GM23248 (cell line): Measurements from ENCODE around the gene SUCNR1. TPM values are rescaled to one million over a fixed set of nuclear protein-coding genes. Genes with fewer than 3 reads are reported as not detected.

Experiments used
- DNase-seq: peaks from one replicate; pipeline ENCODE4 v3.0.0-alpha.2; 2015
- H2AFZ ChIP-seq: fragments of 200-600 bp; sonication (generic); 2 replicates; pipeline ENCODE4 v1.6.1; 2016; ENCODE audit warnings: antibody characterized with exemption
- H3F3A ChIP-seq: fragments of 200-600 bp; sonication (generic); 2 replicates; pipeline ENCODE4 v1.6.1; 2016; ENCODE audit warnings: mild to moderate bottlenecking, antibody characterized with exemption, mixed run types; ENCODE audit not compliant: insufficient read depth
- H3K27ac ChIP-seq: fragments of 200-600 bp; sonication (generic); 2 replicates; pipeline ENCODE4 v1.5.1; 2016; ENCODE audit warnings: mild to moderate bottlenecking
- H3K27me3 ChIP-seq: fragments of 200-600 bp; sonication (generic); replicated peaks from 2 replicates; pipeline ENCODE4 v1.6.1; 2016; ENCODE audit warnings: mild to moderate bottlenecking; ENCODE audit not compliant: insufficient read depth
- H3K36me3 ChIP-seq: fragments of 200-600 bp; sonication (generic); 2 replicates; pipeline ENCODE4 v1.6.1; 2016; ENCODE audit warnings: low read depth, mild to moderate bottlenecking
- H3K4me1 ChIP-seq: fragments of 200-600 bp; sonication (generic); 2 replicates; pipeline ENCODE4 v1.6.1; 2016; ENCODE audit warnings: mild to moderate bottlenecking; ENCODE audit not compliant: insufficient read depth
- H3K4me2 ChIP-seq: fragments of 200-600 bp; sonication (generic); one replicate; pipeline ENCODE4 v1.6.1; 2016; ENCODE audit warnings: mild to moderate bottlenecking; ENCODE audit not compliant: unreplicated experiment
- H3K4me3 ChIP-seq: fragments of 200-600 bp; sonication (generic); 2 replicates; pipeline ENCODE4 v1.5.1; 2016; ENCODE audit warnings: mild to moderate bottlenecking
- H3K79me2 ChIP-seq: fragments of 200-600 bp; sonication (generic); 2 replicates; pipeline ENCODE4 v1.6.1; 2016; ENCODE audit warnings: mild to moderate bottlenecking; ENCODE audit not compliant: insufficient read depth
- H3K9ac ChIP-seq: fragments of 200-600 bp; sonication (generic); 2 replicates; pipeline ENCODE4 v1.6.1; 2016; ENCODE audit warnings: mild to moderate bottlenecking
- H3K9me2 ChIP-seq: fragments of 200-600 bp; sonication (generic); 2 replicates; pipeline ENCODE4 v1.6.1; 2016; ENCODE audit warnings: mixed run types, mild to moderate bottlenecking, moderate library complexity; ENCODE audit not compliant: insufficient read depth
- H3K9me3 ChIP-seq: fragments of 200-600 bp; sonication (generic); one replicate; pipeline ENCODE4 v1.6.1; 2017; ENCODE audit warnings: low read depth
- H4K20me1 ChIP-seq: fragments of 200-600 bp; sonication (generic); 2 replicates; pipeline ENCODE4 v1.6.0; 2016; ENCODE audit not compliant: insufficient read depth
- EZH2 ChIP-seq: fragments of 200-600 bp; sonication (generic); IDR thresholded peaks from 2 replicates; pipeline ENCODE4 v1.6.1; 2018; ENCODE audit warnings: antibody characterized with exemption, mild to moderate bottlenecking; ENCODE audit not compliant: insufficient read depth, poor library complexity, severe bottlenecking
- EZH2phosphoT487 ChIP-seq: fragments of 200-600 bp; sonication (generic); IDR thresholded peaks from 2 replicates; pipeline ENCODE4 v1.6.1; 2018; ENCODE audit warnings: antibody characterized with exemption, moderate library complexity, mild to moderate bottlenecking, low read depth; ENCODE audit not compliant: insufficient read depth
- WGBS, 2 experiments: methylation state at CpG; one replicate each; pipeline ENCODE4 v1.1.6; 2015 to 2017; ENCODE audit warnings: low lambda C conversion rate in 2 of 2, low coverage in 1 of 2; ENCODE audit errors: missing lambda C conversion rate in 2 of 2; 5-methylcytosine and 5-hydroxymethylcytosine counted together
- in situ Hi-C: fragments of 300-500 bp; cut with MboI; formaldehyde crosslinking; loops from 2 replicates; pipeline ENCODE4 v1.15.0; 2020
- polyA plus RNA-seq: library from polyadenylated mRNA; unstranded; fragments of >200 nt; fragmentation: Nextera tagmentation; extraction: Ambion mirVana; gene quantifications from 2 replicates; pipeline ENCODE4 v1.2.1, GENCODE V29; 2016
- total RNA-seq: library from RNA; depleted of rRNA; stranded (reverse); fragments of >200 nt; shearing (Covaris generic); gene quantifications from 2 replicates; pipeline ENCODE4 v1.2.3, GENCODE V29; 2014

Gene SUCNR1
- total and polyA plus RNA-seq, 2 experiments from 2014 or later: not detected

GRCh38 chr3:151864423-151865101 lies 8.9 kb upstream of the SUCNR1 start:
- Histone ChIP-seq H3K27me3 (no peaks in the 10 kb centered on the region), H3K79me2 (no peaks in the 10 kb centered on the region), H3K27ac (peak overlapping the region; percentile 50), H2AFZ (no peak overlapping the region), H3K4me1 (peaks cover 36% of the 10 kb centered on the region), H3K4me3 (no peak overlapping the region), H3F3A (peaks cover 22% of the 10 kb centered on the region), H3K9me3 (no peaks in the 10 kb centered on the region), H4K20me1 (no peaks in the 10 kb centered on the region), H3K9me2 (no peaks in the 10 kb centered on the region), H3K9ac (no peak overlapping the region), H3K36me3 (no peaks in the 10 kb centered on the region), H3K4me2 (peak overlapping the region; percentile 71)
- DNase-seq: peak; percentile 76
- in situ Hi-C loops: no loop called here
- 6 to 11% methylated on average over 4 of the region's 4 CpGs for WGBS, 2 experiments
- TF ChIP-seq EZH2phosphoT487: no peak
- no peak for TF ChIP-seq EZH2

- Histone ChIP-seq H3K36me3 (no peaks in the 10 kb centered on the region), H3K4me3 (no peak overlapping the region), H3K27me3 (no peaks in the 10 kb centered on the region), H3K79me2 (no peaks in the 10 kb centered on the region), H3K9me2 (no peaks in the 10 kb centered on the region), H2AFZ (peak overlapping the region; percentile 91), H3K9ac (no peak overlapping the region; the same call in 1 of the 2 replicates), H3K4me2 (peak overlapping the region; percentile 47), H3F3A (peaks cover 22% of the 10 kb centered on the region), H4K20me1 (no peaks in the 10 kb centered on the region), H3K9me3 (no peaks in the 10 kb centered on the region), H3K27ac (no peak overlapping the region), H3K4me1 (peaks cover 36% of the 10 kb centered on the region)
- WGBS, 2 experiments: 37 to 40% methylated on average over 4 of the region's 4 CpGs
- in situ Hi-C loops: no loop called here
- TF ChIP-seq EZH2phosphoT487: no peak
- no peak for TF ChIP-seq EZH2
- no peak for DNase-seq
Measured at GRCh38 chr3:151866711-151867410, 6.6 kb upstream of the SUCNR1 start.

- Histone ChIP-seq H3K4me2 (no peak overlapping the region), H3K9ac (no peak overlapping the region), H3K9me2 (no peaks in the 10 kb centered on the region), H3F3A (peaks cover 20% of the 10 kb centered on the region), H4K20me1 (no peaks in the 10 kb centered on the region), H3K27me3 (no peaks in the 10 kb centered on the region), H3K27ac (no peak overlapping the region), H3K79me2 (no peaks in the 10 kb centered on the region), H3K4me3 (no peak overlapping the region), H3K9me3 (no peaks in the 10 kb centered on the region), H3K4me1 (peaks cover 35% of the 10 kb centered on the region), H2AFZ (no peak overlapping the region), H3K36me3 (no peaks in the 10 kb centered on the region)
- WGBS, 2 experiments: 94 to 98% methylated on average over 1 of the region's 1 CpG
- no peak for DNase-seq
- in situ Hi-C loops: no loop called here
- no peak for TF ChIP-seq EZH2phosphoT487
- no peak for TF ChIP-seq EZH2
Measured at GRCh38 chr3:151867666-151868065, 5.8 kb upstream of the SUCNR1 start.

DNA sequence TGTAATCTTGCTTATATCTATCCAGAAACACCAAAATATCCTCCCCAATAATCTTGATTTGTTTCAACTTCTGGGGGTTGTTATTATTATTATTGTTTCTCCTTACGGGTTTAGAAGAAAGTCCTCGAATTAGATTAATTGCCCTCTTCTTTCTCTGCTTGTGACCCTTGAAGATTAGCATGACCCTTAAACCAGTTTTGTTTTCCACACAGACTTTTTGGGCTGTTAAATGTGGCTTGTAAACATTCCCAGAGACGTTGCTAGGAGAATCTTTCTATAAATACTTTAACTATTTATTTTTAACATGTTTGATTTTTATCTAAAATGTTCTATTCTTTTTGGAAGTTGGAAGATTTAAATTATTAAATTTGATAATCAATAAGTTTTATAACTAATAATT lies 4.3 kb upstream of the SUCNR1 start:
- Histone ChIP-seq H3K36me3 (no peaks in the 10 kb centered on the region), H3K9me3 (no peaks in the 10 kb centered on the region), H4K20me1 (no peaks in the 10 kb centered on the region), H3K27ac (no peak overlapping the region), H3K9me2 (no peaks in the 10 kb centered on the region), H2AFZ (0 out of 2 replicates have a peak overlapping the region, but pooled peaks have one; percentile 27), H3K9ac (no peak overlapping the region), H3K79me2 (no peaks in the 10 kb centered on the region), H3F3A (peaks cover 9% of the 10 kb centered on the region), H3K27me3 (no peaks in the 10 kb centered on the region), H3K4me2 (no peak overlapping the region), H3K4me3 (no peak overlapping the region), H3K4me1 (peaks cover 20% of the 10 kb centered on the region)
- 21 to 22% methylated on average over 3 of the region's 3 CpGs for WGBS, 2 experiments
- TF ChIP-seq EZH2phosphoT487: no peak
- in situ Hi-C loops: no loop called here
- DNase-seq: no peak
